Sigmoid colon (tissue), 4 donors: ENCODE results near the gene SEC23B.

Experiments used
- CTCF ChIP-seq, 4 experiments: fragments of 450-650 bp in 3 of 4; fragments of 200-600 bp in 1 of 4; IDR thresholded peaks; one replicate each; pipeline ENCODE4 v1.5.1; 2016 to 2019; ENCODE audit warnings: antibody characterized with exemption in 4 of 4, mild to moderate bottlenecking in 3 of 4, moderate library complexity in 2 of 4
- POLR2A ChIP-seq, 2 donors: fragments of 450-650 bp; IDR thresholded peaks; one replicate each; pipeline ENCODE4 v1.6.1; 2016; ENCODE audit warnings: antibody characterized with exemption in 2 of 2, mild to moderate bottlenecking in 2 of 2, moderate library complexity in 2 of 2
- POLR2AphosphoS5 ChIP-seq, 4 donors: sonication (generic); formaldehyde crosslinking; IDR thresholded peaks; one replicate each; pipeline ENCODE4 v1.6.1; 2017; ENCODE audit warnings: antibody characterized with exemption in 4 of 4

- TF ChIP-seq POLR2AphosphoS5 (IDR thresholded peaks at IDR 0.05) (no peak), CTCF (IDR thresholded peaks at IDR 0.05) (no peak), POLR2A (IDR thresholded peaks at IDR 0.05) (no peak)
Observed at GRCh38 chr20:18477218-18477617, 30.5 kb upstream of the SEC23B start.
